NCI-H510A (cell line): ENCODE results near the gene PSG7.
"Not testable (repeated sequence)": the region's sequence is repeated elsewhere in the genome, so short reads cannot be mapped to it uniquely, and the experiment has no call there.

Experiments used
- DNase-seq: peaks from one replicate; lab custom pipeline; 2025; lab: John Stamatoyannopoulos, UW

Gene PSG7

DNA sequence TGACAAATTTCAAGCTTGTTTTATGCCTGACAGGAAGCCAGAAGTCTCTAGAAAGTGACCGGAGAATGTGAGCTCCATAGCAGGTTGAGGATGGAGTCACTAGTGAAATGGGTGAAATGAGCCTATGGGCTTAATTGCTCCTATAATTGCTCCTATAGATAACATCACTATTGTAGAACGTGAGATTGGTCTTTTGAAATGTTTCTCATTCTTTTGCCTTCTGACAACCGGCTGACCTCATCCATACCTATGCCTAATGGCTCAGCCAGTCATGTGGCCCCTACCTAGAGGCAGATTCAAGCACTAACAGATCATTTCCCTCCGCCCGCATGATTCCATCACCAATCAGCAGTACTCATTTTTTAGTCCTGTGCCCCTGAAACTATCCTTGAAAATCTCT is 23.5 kb downstream of the PSG7 start:
- not testable (repeated sequence) for DNase-seq

GRCh38 chr19:42912941-42913340 is 24.1 kb downstream of the PSG7 start:
- DNase-seq = not testable (repeated sequence)

- DNase-seq = not testable (repeated sequence)
Observed at GRCh38 chr19:42911731-42912130, 25.3 kb downstream of the PSG7 start.

- DNase-seq = not testable (repeated sequence)
Observed at GRCh38 chr19:42906162-42906561, 30.8 kb downstream of the PSG7 start.

GRCh38 chr19:42900561-42900960 is 36.4 kb downstream of the PSG7 start:
- not testable (repeated sequence) for DNase-seq

DNA sequence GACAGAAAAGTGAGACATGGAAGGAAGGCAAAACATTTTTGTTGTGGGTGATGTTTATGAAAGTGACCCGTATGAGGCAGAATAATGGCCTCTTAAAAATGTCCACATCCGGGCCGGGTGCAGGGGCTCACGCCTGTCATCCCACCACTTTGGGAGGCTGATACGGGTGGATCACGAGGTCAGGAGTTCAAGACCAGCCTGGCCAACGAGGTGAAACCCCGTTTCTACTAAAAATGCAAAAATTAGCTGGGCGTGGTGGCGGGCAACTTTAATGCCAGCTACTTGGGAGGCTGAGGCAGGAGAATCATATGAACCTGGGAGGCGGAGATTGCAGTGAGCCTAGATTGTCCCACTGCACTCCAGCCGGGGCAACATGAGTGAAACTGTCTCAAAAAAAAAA is 37.3 kb downstream of the PSG7 start:
- DNase-seq = not testable (repeated sequence)

DNA sequence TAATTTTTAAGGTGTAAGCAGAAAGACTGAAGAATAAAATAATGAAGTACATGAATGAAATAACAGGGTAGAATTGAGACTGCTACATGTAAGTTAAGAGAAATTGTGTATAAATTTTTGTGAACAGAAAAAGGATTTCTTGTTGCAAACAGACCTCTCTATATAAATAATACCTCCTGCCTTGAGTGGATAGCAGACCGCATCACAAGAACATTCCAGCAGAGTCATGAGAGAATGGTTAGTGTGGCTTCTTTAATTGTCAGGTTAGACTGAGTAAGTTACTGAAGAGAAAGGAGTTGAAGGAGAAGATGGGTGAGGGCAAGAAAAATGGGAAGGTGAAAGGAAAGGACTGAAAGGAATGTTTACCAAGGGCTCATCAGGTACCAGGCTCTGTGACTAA is 37.9 kb downstream of the PSG7 start:
- not testable (repeated sequence) for DNase-seq

GRCh38 chr19:42898656-42899055 is 38.4 kb downstream of the PSG7 start:
- not testable (repeated sequence) for DNase-seq

GRCh38 chr19:42897729-42898128 is 39.3 kb downstream of the PSG7 start:
- not testable (repeated sequence) for DNase-seq

- not testable (repeated sequence) for DNase-seq
Observed at GRCh38 chr19:42890446-42890845, 46.6 kb downstream of the PSG7 start.

DNA sequence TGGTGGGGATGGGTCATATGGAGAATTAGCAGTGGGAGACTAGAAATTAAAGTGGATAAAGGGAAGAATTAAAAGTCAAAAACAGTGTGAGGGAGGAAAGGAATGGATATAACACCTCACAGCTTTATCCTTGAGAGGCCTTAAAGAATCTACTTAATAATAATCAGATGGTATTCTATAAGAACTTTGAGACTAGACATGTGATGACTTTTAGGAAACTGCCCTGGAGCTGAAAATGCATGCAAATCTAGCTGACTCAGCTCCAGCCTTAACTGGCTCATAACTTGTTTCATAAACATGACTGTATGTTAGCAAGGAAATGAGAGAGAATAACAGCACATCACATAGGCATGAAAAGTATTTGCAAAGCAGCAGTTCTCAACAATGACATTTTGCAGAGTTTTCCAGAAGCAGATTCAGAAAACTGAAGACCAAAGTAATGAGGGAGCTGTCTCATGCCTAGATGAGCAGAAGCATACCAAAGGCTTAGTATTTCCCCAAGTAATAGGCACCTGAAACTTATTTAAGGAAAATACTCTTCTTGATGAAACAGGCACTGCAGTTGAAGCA is 49.0 kb downstream of the PSG7 start:
- not testable (repeated sequence) for DNase-seq

- not testable (repeated sequence) for DNase-seq
Observed at GRCh38 chr19:42882730-42883129, 54.3 kb downstream of the PSG7 start.

GRCh38 chr19:42882010-42882409 is 55.0 kb downstream of the PSG7 start:
- not testable (repeated sequence) for DNase-seq

DNA sequence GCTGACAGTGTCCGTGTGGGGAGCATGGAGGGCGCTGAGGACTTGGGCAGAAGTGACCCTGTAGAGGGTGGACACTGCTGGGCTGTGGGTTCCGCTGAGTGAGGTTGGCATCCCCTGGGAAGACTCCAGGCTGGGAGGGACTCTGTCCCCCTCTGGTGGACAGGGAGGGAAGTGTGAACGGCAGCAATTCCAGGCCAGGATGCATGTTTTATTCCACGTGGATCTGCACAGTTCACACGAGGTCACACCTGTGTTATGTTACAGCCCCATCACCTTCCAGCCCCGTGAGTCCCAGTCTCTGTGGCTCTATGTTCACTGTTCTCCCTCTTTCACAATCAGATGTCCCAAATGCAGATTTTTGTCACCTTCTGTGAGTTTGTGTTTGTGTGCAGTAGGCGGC is 55.7 kb downstream of the PSG7 start:
- DNase-seq = not testable (repeated sequence)

DNA sequence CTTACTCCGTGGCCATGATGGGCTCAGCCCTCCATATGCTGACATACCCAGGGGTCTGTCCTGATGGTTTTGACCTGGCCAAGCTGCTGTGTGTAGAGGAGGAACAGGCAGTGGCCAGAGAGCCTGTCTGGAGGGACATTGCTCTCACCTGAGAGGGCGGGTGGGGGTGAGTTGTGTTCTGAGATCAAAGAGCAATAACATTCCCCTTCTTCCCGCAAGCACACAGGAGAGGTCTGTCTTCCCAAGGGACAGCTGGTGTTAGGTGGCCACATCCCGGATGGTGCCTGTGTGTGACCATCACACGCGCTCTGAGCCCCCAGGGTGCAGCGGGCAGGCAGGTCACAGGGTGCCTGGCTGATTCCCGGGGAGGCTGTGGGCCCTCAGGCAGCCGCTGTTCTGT is 56.4 kb downstream of the PSG7 start:
- not testable (repeated sequence) for DNase-seq

GRCh38 chr19:42879613-42880012 is 57.4 kb downstream of the PSG7 start, which contains the start of gene PSG1:
TSS of gene PSG1 (minus strand) at chr19:42879713. CDS start at chr19:42879581, 132 bp downstream.
- DNase-seq = no peak

GRCh38 chr19:42876596-42876995 is 60.4 kb downstream of the PSG7 start:
- DNase-seq = not testable (repeated sequence)

DNA sequence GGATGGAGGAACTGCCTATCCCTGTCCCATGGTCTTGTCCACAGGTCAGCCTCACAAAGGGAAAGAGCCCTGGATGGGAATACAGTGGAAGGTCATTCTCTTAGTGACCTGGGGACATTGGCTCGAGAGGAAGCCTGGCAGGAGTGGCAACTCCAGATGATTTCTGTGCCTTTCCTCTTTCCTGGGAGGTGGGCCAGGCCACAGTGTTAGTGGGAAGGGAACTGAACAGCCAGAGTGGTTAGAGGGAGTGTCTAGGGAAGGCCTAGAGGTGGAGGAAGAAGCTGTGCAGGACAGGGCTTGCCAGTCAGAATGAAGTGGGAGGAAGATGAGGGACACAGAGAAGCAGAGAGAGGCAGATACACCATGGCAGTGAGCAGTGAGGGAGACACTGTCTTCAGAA is 61.1 kb downstream of the PSG7 start:
- DNase-seq = not testable (repeated sequence)

DNA sequence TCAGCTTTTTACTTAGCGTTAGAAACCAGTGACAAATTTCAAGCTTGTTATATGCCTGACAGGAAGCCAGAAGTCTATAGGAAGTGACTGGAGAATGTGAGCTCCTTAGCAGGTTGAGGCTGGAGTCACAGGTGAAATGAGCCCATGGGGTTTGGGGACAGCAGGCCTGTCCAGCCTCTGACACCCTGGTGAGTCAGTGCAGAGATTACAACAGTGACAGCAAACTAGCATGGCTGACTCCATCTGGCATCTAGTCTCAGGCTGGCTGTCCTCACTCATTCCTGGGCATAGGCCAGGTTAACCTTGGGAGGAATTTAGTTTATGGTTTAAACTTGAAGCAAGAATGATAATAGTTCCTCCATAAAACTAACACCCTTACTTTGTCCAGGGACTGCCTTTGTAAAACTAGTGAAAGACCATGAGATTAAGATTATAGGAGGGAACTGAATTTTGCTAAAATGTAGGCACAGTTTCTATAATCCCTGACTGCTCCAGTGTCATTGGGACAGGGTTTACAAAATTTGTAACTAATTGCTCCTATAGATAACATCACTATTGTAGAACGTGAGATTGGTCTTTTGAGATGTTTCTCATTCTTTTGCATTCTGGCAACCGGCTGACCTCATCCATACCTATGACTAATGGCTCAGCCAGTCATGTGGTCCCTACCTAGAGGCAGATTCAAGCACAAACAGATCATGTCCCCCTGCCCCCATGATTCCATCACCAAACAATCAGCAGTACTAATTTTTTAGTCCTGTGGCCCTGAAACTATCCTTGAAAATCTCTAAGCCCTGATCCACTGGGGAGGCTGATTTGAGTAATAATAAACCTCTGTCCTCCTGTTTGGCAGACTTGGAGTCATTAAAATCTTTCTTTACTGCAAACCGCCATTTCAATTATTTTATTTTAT is 61.9 kb downstream of the PSG7 start:
- not testable (repeated sequence) for DNase-seq

- DNase-seq = not testable (repeated sequence)
Observed at GRCh38 chr19:42874136-42874535, 62.9 kb downstream of the PSG7 start.
